Measurements from ENCODE around the gene NCOA1. TPM values are rescaled to one million over a fixed set of nuclear protein-coding genes. Genes with fewer than 3 reads are reported as not detected.

Gene NCOA1
- polyA plus RNA-seq, 1 donor (not counting 4 experiments of a cell fraction or from before 2014, with no cell fraction given) = 5.0 TPM

DNA sequence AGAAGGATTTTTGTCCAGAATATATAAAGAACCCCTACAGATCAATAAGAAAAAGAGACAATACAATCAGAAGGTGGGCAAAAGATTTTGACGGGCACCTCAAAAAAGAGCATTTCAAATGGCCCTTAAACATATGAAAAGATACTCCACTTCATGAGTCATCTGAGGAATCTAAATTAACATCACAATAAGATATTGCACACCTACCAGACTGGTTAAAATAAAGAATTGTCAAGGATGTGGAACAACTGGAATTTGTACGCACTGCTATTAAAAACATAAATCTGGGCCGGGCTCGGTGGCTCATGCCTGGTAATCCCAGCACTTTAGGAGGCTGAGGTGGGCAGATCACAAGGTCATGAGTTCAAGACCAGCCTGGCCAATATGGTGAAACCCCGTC, 17.0 kb upstream of the NCOA1 start:
- Histone ChIP-seq H2AFZ (ENCODE audit: control insufficient read depth, low read length) (no peak overlapping the region), H3K9me3 (ENCODE audit: control insufficient read depth, low read depth, low read length) (no peaks in the 10 kb centered on the region), H3K27ac (ENCODE audit: control insufficient read depth, insufficient read depth, low read length) (no peak overlapping the region), H3K9me1 (ENCODE audit: control insufficient read depth, extremely low read depth, insufficient read depth, low read length) (no peaks in the 10 kb centered on the region), H3K9ac (ENCODE audit: control insufficient read depth, extremely low read depth, insufficient read depth, low read length) (no peak overlapping the region), H3K4me2 (ENCODE audit: control insufficient read depth, extremely low read depth, insufficient read depth, low read depth, low read length) (no peak overlapping the region), H3K27me3 (ENCODE audit: control insufficient read depth, extremely low read depth, insufficient read depth, low read length) (no peaks in the 10 kb centered on the region), H3K36me3 (ENCODE audit: control insufficient read depth in 2 of 2, extremely low read depth in 1 of 2, insufficient read depth in 2 of 2, low read length in 2 of 2) (no peaks in the 10 kb centered on the region), H3K4me1 (ENCODE audit: control insufficient read depth, extremely low read depth, insufficient read depth, low read length) (no peaks in the 10 kb centered on the region), H3K79me2 (ENCODE audit: control insufficient read depth, insufficient read depth, low read length) (no peaks in the 10 kb centered on the region), H4K20me1 (ENCODE audit: control insufficient read depth, extremely low read depth, insufficient read depth, low read length) (no peaks in the 10 kb centered on the region), H3K4me3 (ENCODE audit: control insufficient read depth in 2 of 3, extremely low read depth in 1 of 3, insufficient read depth in 2 of 3, low read depth in 1 of 3, low read length in 3 of 3) (no peak overlapping the region)
- dilution Hi-C loops (cut with MboI; ENCODE audit: extremely low pct_ligation_motif_present, low sequenced_read_pairs) = no loop called here
- no peak for TF ChIP-seq EZH2 (IDR thresholded peaks at IDR 0.05; ENCODE audit: low read length)
- TF ChIP-seq, protein P1, sequence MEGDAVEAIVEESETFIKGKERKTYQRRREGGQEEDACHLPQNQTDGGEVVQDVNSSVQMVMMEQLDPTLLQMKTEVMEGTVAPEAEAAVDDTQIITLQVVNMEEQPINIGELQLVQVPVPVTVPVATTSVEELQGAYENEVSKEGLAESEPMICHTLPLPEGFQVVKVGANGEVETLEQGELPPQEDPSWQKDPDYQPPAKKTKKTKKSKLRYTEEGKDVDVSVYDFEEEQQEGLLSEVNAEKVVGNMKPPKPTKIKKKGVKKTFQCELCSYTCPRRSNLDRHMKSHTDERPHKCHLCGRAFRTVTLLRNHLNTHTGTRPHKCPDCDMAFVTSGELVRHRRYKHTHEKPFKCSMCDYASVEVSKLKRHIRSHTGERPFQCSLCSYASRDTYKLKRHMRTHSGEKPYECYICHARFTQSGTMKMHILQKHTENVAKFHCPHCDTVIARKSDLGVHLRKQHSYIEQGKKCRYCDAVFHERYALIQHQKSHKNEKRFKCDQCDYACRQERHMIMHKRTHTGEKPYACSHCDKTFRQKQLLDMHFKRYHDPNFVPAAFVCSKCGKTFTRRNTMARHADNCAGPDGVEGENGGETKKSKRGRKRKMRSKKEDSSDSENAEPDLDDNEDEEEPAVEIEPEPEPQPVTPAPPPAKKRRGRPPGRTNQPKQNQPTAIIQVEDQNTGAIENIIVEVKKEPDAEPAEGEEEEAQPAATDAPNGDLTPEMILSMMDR (optimal IDR thresholded peaks at IDR 0.05 in 1 of 3, IDR thresholded peaks at IDR 0.05 in 1 of 3, conservative IDR thresholded peaks at IDR 0.05 in 1 of 3; ENCODE audit: extremely low read depth in 1 of 3, insufficient read depth in 2 of 3, low read length in 3 of 3) = no peak
- no peak for DNase-seq (ENCODE audit: low read depth, low spot score)
- no peak for FAIRE-seq

DNA sequence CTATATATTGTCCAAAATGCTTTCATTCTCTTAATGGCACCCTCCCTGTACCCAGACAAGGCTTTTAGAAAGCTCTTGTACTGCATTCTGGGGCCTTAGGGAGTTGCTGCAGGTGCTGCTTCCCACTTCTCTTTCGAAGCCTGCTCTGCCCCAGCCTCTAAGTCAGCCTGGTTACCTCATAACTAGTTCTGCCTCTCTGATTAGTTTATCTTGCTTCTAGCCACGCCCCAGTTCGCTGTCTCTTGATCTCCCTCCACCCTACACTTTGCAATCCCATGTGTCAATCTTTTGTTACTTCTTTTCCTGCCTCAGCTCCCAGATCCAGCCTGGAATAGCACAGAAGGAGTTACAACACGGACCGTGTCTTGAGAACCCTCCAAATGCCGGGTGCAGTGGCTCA, 13.8 kb upstream of the NCOA1 start:
- Histone ChIP-seq H3K4me2 (ENCODE audit: control insufficient read depth, extremely low read depth, insufficient read depth, low read depth, low read length) (no peak overlapping the region), H3K4me3 (ENCODE audit: control insufficient read depth in 2 of 3, extremely low read depth in 1 of 3, insufficient read depth in 2 of 3, low read depth in 1 of 3, low read length in 3 of 3) (no peak overlapping the region), H3K9me3 (ENCODE audit: control insufficient read depth, low read depth, low read length) (no peaks in the 10 kb centered on the region), H3K27ac (ENCODE audit: control insufficient read depth, insufficient read depth, low read length) (no peak overlapping the region), H4K20me1 (ENCODE audit: control insufficient read depth, extremely low read depth, insufficient read depth, low read length) (no peaks in the 10 kb centered on the region), H3K36me3 (ENCODE audit: control insufficient read depth in 2 of 2, extremely low read depth in 1 of 2, insufficient read depth in 2 of 2, low read length in 2 of 2) (no peaks in the 10 kb centered on the region), H3K4me1 (ENCODE audit: control insufficient read depth, extremely low read depth, insufficient read depth, low read length) (no peaks in the 10 kb centered on the region), H3K9ac (ENCODE audit: control insufficient read depth, extremely low read depth, insufficient read depth, low read length) (no peak overlapping the region), H3K9me1 (ENCODE audit: control insufficient read depth, extremely low read depth, insufficient read depth, low read length) (no peaks in the 10 kb centered on the region), H2AFZ (ENCODE audit: control insufficient read depth, low read length) (no peak overlapping the region), H3K27me3 (ENCODE audit: control insufficient read depth, extremely low read depth, insufficient read depth, low read length) (no peaks in the 10 kb centered on the region), H3K79me2 (ENCODE audit: control insufficient read depth, insufficient read depth, low read length) (no peaks in the 10 kb centered on the region)
- DNase-seq (ENCODE audit: low read depth, low spot score) = no peak
- TF ChIP-seq EZH2 (IDR thresholded peaks at IDR 0.05; ENCODE audit: low read length) = no peak
- TF ChIP-seq, protein P1 (optimal IDR thresholded peaks at IDR 0.05 in 1 of 3, IDR thresholded peaks at IDR 0.05 in 1 of 3, conservative IDR thresholded peaks at IDR 0.05 in 1 of 3; ENCODE audit: extremely low read depth in 1 of 3, insufficient read depth in 2 of 3, low read length in 3 of 3) = no peak
- FAIRE-seq = no peak
- dilution Hi-C loops (cut with MboI; ENCODE audit: extremely low pct_ligation_motif_present, low sequenced_read_pairs) = no loop called here

All from keratinocyte (primary cell).